Esophagus muscularis mucosa (tissue), 4 donors: ENCODE data around the gene ZNF732. TPM values are rescaled to one million over a fixed set of nuclear protein-coding genes. Genes with fewer than 3 reads are reported as not detected.

Experiments
- DNase-seq: peaks from one replicate; pipeline ENCODE4 v3.0.0-alpha.2; 2017; ENCODE audit errors: extremely low spot score
- H3K27ac ChIP-seq, 4 donors: fragments of 200-600 bp; sonication (generic); replicated peaks in 1 of 4; 1 replicate in 3 of 4; 2 replicates in 1 of 4; pipeline ENCODE4 v1.5.1; 2016 to 2019; ENCODE audit warnings: mild to moderate bottlenecking in 1 of 4
- H3K27me3 ChIP-seq, 4 donors: fragments of 200-600 bp; sonication (generic); one replicate each; pipeline versions ENCODE4 v1.5.1 to v1.6.0; 2016 to 2019
- H3K36me3 ChIP-seq, 4 donors: fragments of 200-600 bp; sonication (generic); one replicate each; pipeline ENCODE4 v1.5.1; 2016 to 2019
- H3K4me1 ChIP-seq, 4 donors: fragments of 200-600 bp; sonication (generic); one replicate each; pipeline ENCODE4 v1.5.1; 2016 to 2019
- H3K4me3 ChIP-seq, 4 donors: fragments of 200-600 bp; sonication (generic); 1 replicate in 2 of 4; 2 replicates in 2 of 4; pipeline ENCODE4 v1.5.1; 2016 to 2019; ENCODE audit warnings: mild to moderate bottlenecking in 4 of 4, moderate library complexity in 1 of 4
- H3K9me3 ChIP-seq, 4 donors: fragments of 200-600 bp; sonication (generic); 1 replicate in 3 of 4; 2 replicates in 1 of 4; pipeline ENCODE4 v1.5.1; 2016 to 2019
- EP300 ChIP-seq: sonication (generic); formaldehyde crosslinking; IDR thresholded peaks from one replicate; pipeline ENCODE4 v1.6.1; 2017; ENCODE audit warnings: antibody characterized with exemption
- POLR2A ChIP-seq: fragments of 450-650 bp; IDR thresholded peaks from one replicate; pipeline ENCODE4 v1.6.1; 2017; ENCODE audit warnings: antibody characterized with exemption, moderate library complexity, mild to moderate bottlenecking, low read depth
- POLR2AphosphoS5 ChIP-seq, 2 donors: sonication (generic); formaldehyde crosslinking; IDR thresholded peaks; one replicate each; pipeline ENCODE4 v1.6.1; 2017; ENCODE audit warnings: antibody characterized with exemption in 2 of 2
- WGBS: methylation state at CpG from one replicate; pipeline ENCODE4 v1.1.5; 2018; 5-methylcytosine and 5-hydroxymethylcytosine counted together
- intact Hi-C: fragments of 100-400 bp; cut with DNase I; formaldehyde crosslinking; loops from one replicate; pipeline ENCODE4 v1.15.1; 2023
- total RNA-seq, 4 donors: library from RNA; depleted of rRNA; stranded (reverse); fragments of >200 nt; gene quantifications; one replicate each; pipeline versions ENCODE4 v1.1.0 to v1.2.1, GENCODE V29; 2016
- TF ChIP-seq, protein P1 (sequence below), 3 experiments: fragments of 200-600 bp in 2 of 3; fragments of 450-650 bp in 1 of 3; sonication (generic) in 2 of 3; IDR thresholded peaks; one replicate each; pipeline ENCODE4 v1.5.1; 2017 to 2019; ENCODE audit warnings: antibody characterized with exemption in 3 of 3, mild to moderate bottlenecking in 2 of 3, moderate library complexity in 1 of 3

The ZNF732 gene
- total RNA-seq, 4 donors from 2014 or later: 0.50 TPM; not detected in 3

DNA sequence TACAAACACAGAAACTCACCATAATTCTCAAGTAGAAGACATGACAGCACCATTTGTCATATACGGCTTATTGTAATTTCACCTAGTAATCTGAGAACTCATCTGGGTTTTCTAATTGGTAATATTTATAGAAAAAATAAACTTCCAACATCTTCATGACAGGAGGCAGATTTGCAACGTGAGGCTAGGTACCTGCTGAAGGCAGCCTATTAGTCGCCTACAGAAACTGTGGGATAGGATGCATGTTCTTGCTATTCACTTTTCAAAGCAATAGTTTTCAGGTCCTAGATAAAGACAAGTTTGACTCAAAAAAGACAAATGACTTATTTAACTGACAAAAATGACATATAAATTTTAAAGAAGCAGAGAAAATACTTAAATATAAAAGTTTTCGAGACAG lies 2.9 kb downstream of the ZNF732 start:
- Histone ChIP-seq H3K9me3 (peaks cover 0 to 5% (median 0%) of the 10 kb centered on the region in 4 donors), H3K4me1 (peaks cover 0 to 15% (median 11%) of the 10 kb centered on the region in 4 donors), H3K4me3 (no peak overlapping the region), H3K27ac (no peak overlapping the region), H3K36me3 (no peaks in the 10 kb centered on the region), H3K27me3 (peaks cover 0 to 13% (median 3%) of the 10 kb centered on the region in 4 donors)
- intact Hi-C loops: no loop called here
- DNase-seq: no peak
- no peak for TF ChIP-seq POLR2A
- no peak for TF ChIP-seq POLR2AphosphoS5 (IDR thresholded peaks at IDR 0.05)
- TF ChIP-seq, protein P1, sequence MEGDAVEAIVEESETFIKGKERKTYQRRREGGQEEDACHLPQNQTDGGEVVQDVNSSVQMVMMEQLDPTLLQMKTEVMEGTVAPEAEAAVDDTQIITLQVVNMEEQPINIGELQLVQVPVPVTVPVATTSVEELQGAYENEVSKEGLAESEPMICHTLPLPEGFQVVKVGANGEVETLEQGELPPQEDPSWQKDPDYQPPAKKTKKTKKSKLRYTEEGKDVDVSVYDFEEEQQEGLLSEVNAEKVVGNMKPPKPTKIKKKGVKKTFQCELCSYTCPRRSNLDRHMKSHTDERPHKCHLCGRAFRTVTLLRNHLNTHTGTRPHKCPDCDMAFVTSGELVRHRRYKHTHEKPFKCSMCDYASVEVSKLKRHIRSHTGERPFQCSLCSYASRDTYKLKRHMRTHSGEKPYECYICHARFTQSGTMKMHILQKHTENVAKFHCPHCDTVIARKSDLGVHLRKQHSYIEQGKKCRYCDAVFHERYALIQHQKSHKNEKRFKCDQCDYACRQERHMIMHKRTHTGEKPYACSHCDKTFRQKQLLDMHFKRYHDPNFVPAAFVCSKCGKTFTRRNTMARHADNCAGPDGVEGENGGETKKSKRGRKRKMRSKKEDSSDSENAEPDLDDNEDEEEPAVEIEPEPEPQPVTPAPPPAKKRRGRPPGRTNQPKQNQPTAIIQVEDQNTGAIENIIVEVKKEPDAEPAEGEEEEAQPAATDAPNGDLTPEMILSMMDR (IDR thresholded peaks at IDR 0.05): no peak
- TF ChIP-seq EP300: no peak
- 94% methylated on average over 4 of the region's 4 CpGs for WGBS

DNA sequence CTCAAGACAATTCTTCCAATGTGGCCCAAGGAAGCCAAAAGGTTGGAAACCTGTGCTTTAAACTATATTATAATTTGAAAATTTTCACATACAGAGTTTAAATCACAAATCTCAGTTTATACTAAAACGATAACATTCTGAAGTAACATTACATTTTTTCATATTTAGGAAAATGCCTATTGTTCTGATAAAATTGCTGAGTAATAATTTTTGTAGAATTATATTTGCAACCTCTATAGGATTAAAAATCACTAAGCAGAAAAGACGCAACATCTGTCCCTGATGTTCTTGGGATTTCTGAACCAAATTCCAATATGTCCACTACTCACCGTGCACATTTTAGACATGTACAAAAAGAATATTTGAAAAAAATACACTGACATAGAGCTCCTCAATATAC lies 10.5 kb downstream of the ZNF732 start:
- 90% methylated on average over 3 of the region's 3 CpGs for WGBS
- Histone ChIP-seq H3K36me3 (no peaks in the 10 kb centered on the region), H3K4me1 (no peaks in the 10 kb centered on the region), H3K27me3 (no peaks in the 10 kb centered on the region), H3K9me3 (peaks cover 0 to 5% (median 2%) of the 10 kb centered on the region in 4 donors), H3K27ac (no peak overlapping the region), H3K4me3 (no peak overlapping the region)
- TF ChIP-seq POLR2A (no peak), POLR2AphosphoS5 (IDR thresholded peaks at IDR 0.05) (no peak), EP300 (no peak)
- TF ChIP-seq, protein P1 (IDR thresholded peaks at IDR 0.05): no peak
- intact Hi-C loops: no loop called here
- DNase-seq: no peak

DNA sequence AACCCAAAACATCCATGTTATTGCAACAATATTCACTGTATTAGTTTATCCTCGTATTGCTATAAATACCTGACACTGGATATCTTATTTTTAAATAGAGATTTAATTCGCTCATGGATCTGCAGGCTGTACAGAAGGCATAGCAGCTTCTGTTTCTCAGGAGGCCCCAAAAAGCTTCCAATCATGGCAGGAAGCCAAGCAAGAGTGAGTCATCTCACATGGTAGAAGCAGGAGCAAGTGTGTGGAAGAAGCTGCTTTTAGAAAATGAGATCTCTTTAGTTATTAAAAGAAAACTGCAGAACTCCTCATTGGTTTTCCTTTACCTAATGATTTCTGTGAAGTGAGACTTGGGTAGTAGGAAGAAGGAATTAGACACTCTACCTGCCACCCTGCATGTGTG lies 16.4 kb downstream of the ZNF732 start:
- Histone ChIP-seq H3K9me3 (peaks cover 0 to 42% (median 26%) of the 10 kb centered on the region in 4 donors), H3K27ac (no peak overlapping the region), H3K36me3 (no peaks in the 10 kb centered on the region), H3K27me3 (no peaks in the 10 kb centered on the region), H3K4me3 (no peak overlapping the region), H3K4me1 (no peaks in the 10 kb centered on the region)
- no peak for DNase-seq
- TF ChIP-seq, protein P1 (IDR thresholded peaks at IDR 0.05): no peak
- no peak for TF ChIP-seq POLR2A
- no peak for TF ChIP-seq POLR2AphosphoS5 (IDR thresholded peaks at IDR 0.05)
- no peak for TF ChIP-seq EP300
- intact Hi-C loops: no loop called here
- 97% methylated on average over 2 of the region's 2 CpGs for WGBS

DNA sequence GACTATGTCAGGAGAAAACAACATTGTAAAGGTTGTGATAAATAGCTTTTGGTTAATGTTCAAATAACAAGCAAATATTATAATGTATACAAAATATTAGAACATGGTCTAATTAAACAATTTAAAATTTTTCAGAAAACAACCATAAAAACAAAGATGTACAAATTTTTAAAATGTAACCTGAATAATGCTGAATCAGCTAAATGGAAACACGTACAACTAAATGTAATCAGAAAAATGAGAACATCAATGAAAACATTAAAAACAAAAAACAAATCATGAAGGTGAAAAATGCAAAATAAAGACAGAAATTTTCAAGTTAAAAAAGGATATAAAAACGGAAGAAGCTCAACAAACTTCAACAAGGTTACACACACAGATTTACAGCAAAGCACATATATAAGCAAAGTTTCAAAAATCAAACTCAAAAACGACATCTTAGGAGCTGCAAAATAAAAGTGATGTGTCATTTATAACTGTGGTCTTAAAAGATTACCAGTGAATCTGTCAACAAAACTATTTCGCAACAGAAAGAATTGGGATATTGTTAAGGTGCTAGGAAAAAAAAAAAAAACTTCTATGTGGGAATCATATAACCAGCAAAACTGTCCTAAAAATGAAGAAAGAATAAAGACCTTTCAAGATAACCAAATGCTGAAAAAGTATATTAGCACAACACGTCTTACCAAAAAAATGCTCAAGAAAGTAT lies 31.8 kb downstream of the ZNF732 start:
- TF ChIP-seq, protein P1 (IDR thresholded peaks at IDR 0.05): no peak
- no peak for TF ChIP-seq POLR2AphosphoS5 (IDR thresholded peaks at IDR 0.05)
- no peak for TF ChIP-seq EP300
- TF ChIP-seq POLR2A: no peak
- DNase-seq: no peak
- peaks cover 7 to 97% (median 87%) of the 10 kb centered on the region in 4 donors for H3K9me3 ChIP-seq

More for the DNA sequence above, 31.8 kb downstream of the ZNF732 start:
- no peaks in the 10 kb centered on the region for H3K4me1 ChIP-seq
- H3K27me3 ChIP-seq: no peaks in the 10 kb centered on the region
- intact Hi-C loops: loop anchor here (10.0 kb wide), 1 partner anchor 101 kb away; no protein-coding TSS in a partner anchor
- no peak overlapping the region for H3K4me3 ChIP-seq
- no peak overlapping the region for H3K27ac ChIP-seq
- WGBS: 92% methylated on average over 5 of the region's 5 CpGs
- peaks cover 0 to 17% (median 8%) of the 10 kb centered on the region in 4 donors for H3K36me3 ChIP-seq
